Colonic mucosa (tissue), 4 donors: ENCODE measurements around the gene ZFYVE9. TPM values are rescaled to one million over a fixed set of nuclear protein-coding genes. Genes with fewer than 3 reads are reported as not detected.

ENCODE experiments used
- DNase-seq: peaks from one replicate; pipeline ENCODE4 v3.0.0-alpha.2; 2020
- H3K27ac ChIP-seq: fragments of 200-600 bp; one replicate; pipeline ENCODE4 v1.8.0; 2021
- H3K27me3 ChIP-seq: fragments of 200-600 bp; one replicate; pipeline ENCODE4 v1.8.0; 2021
- H3K36me3 ChIP-seq: fragments of 200-600 bp; one replicate; pipeline ENCODE4 v1.8.0; 2021
- H3K4me1 ChIP-seq: fragments of 200-600 bp; one replicate; pipeline ENCODE4 v1.8.0; 2021; ENCODE audit warnings: mild to moderate bottlenecking
- H3K4me3 ChIP-seq: fragments of 200-600 bp; one replicate; pipeline ENCODE4 v1.8.0; 2021
- H3K9ac ChIP-seq, 2 donors: one replicate each; pipeline ENCODE4 v1.7.0; 2013; ENCODE audit warnings: control low read depth in 2 of 2, low read depth in 2 of 2, low read length in 2 of 2
- H3K9me3 ChIP-seq: fragments of 200-600 bp; one replicate; pipeline ENCODE4 v1.8.0; 2021
- CTCF ChIP-seq: fragments of 200-600 bp; IDR thresholded peaks from one replicate; pipeline ENCODE4 v1.8.0; 2022; ENCODE audit warnings: antibody characterized with exemption, mild to moderate bottlenecking
- intact Hi-C: fragments of 100-400 bp; cut with DNase I; formaldehyde crosslinking; loops from one replicate; pipeline ENCODE4 v1.14.1; 2022
- total RNA-seq, 2 donors: library from RNA; stranded (reverse); fragmentation: NEBNext Ultra II Directional in 1 of 2; extraction: Animal tissue kit (Norgen Biotek cat#: 25700) in 1 of 2; gene quantifications; one replicate each; pipeline ENCODE4 v1.2.1, GENCODE V29; 2021
- donor health status: healthy.
- donor health status: DM: no; HTN: no; CAD: no.
- donor health status: DM: no; HTN: no; CAD: no.

ZFYVE9 gene
- total RNA-seq, 2 donors from 2014 or later: 13.1 to 18.9 TPM

DNA sequence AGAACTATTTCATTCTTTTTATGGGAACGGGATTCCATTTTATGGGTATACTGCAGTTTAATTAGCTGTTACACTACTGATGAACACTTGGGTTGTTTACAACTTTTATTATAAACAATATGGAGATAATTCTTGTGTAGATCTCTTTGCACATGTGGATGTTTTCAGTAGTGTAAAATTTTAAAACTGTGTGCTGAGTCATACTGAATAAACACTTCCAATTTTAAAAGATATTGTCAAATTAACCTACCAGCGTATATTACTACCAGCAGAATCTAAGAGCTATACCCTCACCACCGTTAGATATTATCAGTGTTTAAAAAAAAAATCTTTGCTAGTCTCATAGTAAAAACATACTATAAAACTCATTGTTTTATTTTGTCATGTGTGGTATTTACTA, 118.0 kb downstream of the ZFYVE9 start:
- no peaks in the 10 kb centered on the region for H3K27me3 ChIP-seq
- no peak overlapping the region for H3K9ac ChIP-seq
- no peak for DNase-seq
- H3K4me3 ChIP-seq: no peak overlapping the region
- H3K4me1 ChIP-seq: no peaks in the 10 kb centered on the region
- no peak overlapping the region for H3K27ac ChIP-seq
- intact Hi-C loops: no loop called here
- H3K36me3 ChIP-seq: no peaks in the 10 kb centered on the region
- H3K9me3 ChIP-seq: no peaks in the 10 kb centered on the region
- TF ChIP-seq CTCF: no peak

GRCh38 chr1:52263153-52263910, 121.4 kb downstream of the ZFYVE9 start:
- DNase-seq: no peak
- no peaks in the 10 kb centered on the region for H3K9me3 ChIP-seq
- intact Hi-C loops: no loop called here
- no peaks in the 10 kb centered on the region for H3K4me1 ChIP-seq
- no peak overlapping the region for H3K4me3 ChIP-seq
- peak overlapping the region; percentile 14 for H3K27ac ChIP-seq
- H3K36me3 ChIP-seq: no peaks in the 10 kb centered on the region
- no peaks in the 10 kb centered on the region for H3K27me3 ChIP-seq
- no peak overlapping the region for H3K9ac ChIP-seq
- TF ChIP-seq CTCF: no peak

GRCh38 chr1:52264530-52265115, 122.7 kb downstream of the ZFYVE9 start:
- intact Hi-C loops: no loop called here
- H3K9me3 ChIP-seq: no peaks in the 10 kb centered on the region
- H3K36me3 ChIP-seq: no peaks in the 10 kb centered on the region
- no peak for DNase-seq
- no peak overlapping the region for H3K9ac ChIP-seq
- no peaks in the 10 kb centered on the region for H3K27me3 ChIP-seq
- TF ChIP-seq CTCF: no peak
- H3K4me1 ChIP-seq: no peaks in the 10 kb centered on the region
- no peak overlapping the region for H3K4me3 ChIP-seq
- H3K27ac ChIP-seq: no peak overlapping the region

DNA sequence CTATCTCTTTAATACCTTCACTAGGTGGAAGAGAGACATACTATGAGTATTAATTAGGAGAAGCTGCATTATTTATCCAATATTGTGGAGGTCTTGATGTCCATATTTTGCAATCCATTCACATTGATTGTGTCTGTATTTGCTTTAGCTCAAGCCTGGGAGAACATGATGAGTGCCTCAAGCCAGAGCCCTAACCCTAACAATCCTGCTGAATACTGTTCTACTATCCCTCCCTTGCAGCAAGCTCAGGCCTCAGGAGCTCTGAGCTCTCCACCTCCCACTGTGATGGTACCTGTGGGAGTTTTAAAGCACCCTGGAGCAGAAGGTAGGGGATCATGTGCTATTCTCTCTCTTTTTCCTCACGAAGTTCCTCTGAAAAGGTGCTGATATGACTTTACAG, 124.6 kb downstream of the ZFYVE9 start:
- no peak for DNase-seq
- no peaks in the 10 kb centered on the region for H3K27me3 ChIP-seq
- intact Hi-C loops: no loop called here
- H3K4me1 ChIP-seq: no peaks in the 10 kb centered on the region
- no peaks in the 10 kb centered on the region for H3K36me3 ChIP-seq
- TF ChIP-seq CTCF: no peak
- H3K9ac ChIP-seq: no peak overlapping the region
- no peak overlapping the region for H3K4me3 ChIP-seq
- no peaks in the 10 kb centered on the region for H3K9me3 ChIP-seq
- H3K27ac ChIP-seq: no peak overlapping the region

DNA sequence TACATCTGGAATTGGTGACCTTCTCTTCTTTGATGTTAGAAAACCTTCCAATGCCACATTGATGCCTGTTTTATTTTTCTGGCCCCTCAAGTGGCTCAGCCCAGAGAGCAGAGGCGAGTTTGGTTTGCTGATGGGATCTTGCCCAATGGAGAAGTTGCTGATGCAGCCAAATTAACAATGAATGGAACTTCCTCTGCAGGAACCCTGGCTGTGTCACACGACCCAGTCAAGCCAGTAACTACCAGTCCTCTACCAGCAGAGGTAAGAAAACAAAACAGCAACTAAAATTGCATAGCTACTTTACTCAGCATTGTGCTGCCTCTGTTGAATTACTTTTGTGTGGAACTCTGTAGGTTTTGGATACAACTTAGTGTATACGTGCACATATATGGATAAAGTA, 126.5 kb downstream of the ZFYVE9 start:
- H3K9me3 ChIP-seq: no peaks in the 10 kb centered on the region
- H3K9ac ChIP-seq: no peak overlapping the region
- H3K4me1 ChIP-seq: no peaks in the 10 kb centered on the region
- no peaks in the 10 kb centered on the region for H3K36me3 ChIP-seq
- intact Hi-C loops: no loop called here
- no peak overlapping the region for H3K4me3 ChIP-seq
- no peak for TF ChIP-seq CTCF
- H3K27me3 ChIP-seq: no peaks in the 10 kb centered on the region
- no peak for DNase-seq
- H3K27ac ChIP-seq: no peak overlapping the region
